K562 (cell line): Measurements from ENCODE around the gene DNAJB2. TPM values are rescaled to one million over a fixed set of nuclear protein-coding genes. Genes with fewer than 3 reads are reported as not detected.

Source experiments
- ARID1B ChIP-seq: fragments of 450-650 bp; IDR thresholded peaks from 2 replicates; pipeline ENCODE4 v1.6.1; 2016; ENCODE audit warnings: antibody characterized with exemption, mild to moderate bottlenecking, inconsistent platforms
- BCOR ChIP-seq: fragments of 450-650 bp; IDR thresholded peaks from 2 replicates; pipeline ENCODE4 v1.6.1; 2016
- DACH1 ChIP-seq: fragments of 450-650 bp; IDR thresholded peaks from 2 replicates; pipeline ENCODE4 v1.6.1; 2018; ENCODE audit not compliant: partially characterized antibody
- DDX20 ChIP-seq: fragments of 450-650 bp; IDR thresholded peaks from 2 replicates; pipeline ENCODE4 v1.6.1; 2016; ENCODE audit warnings: missing genetic modification characterization, low read depth, mild to moderate bottlenecking, missing compliant biosample characterization, moderate library complexity
- EWSR1 ChIP-seq: fragments of 450-650 bp; IDR thresholded peaks from 2 replicates; pipeline ENCODE4 v1.6.1; 2018; ENCODE audit warnings: borderline replicate concordance, mild to moderate bottlenecking, low read depth, moderate library complexity; ENCODE audit not compliant: partially characterized antibody
- HBP1 ChIP-seq: fragments of 450-650 bp; formaldehyde crosslinking; IDR thresholded peaks from 2 replicates; pipeline ENCODE4 v1.4.0; 2022; ENCODE audit warnings: missing genetic modification characterization
- HCFC1 ChIP-seq: IDR thresholded peaks from 2 replicates; pipeline ENCODE4 v1.6.1; 2012; ENCODE audit warnings: low read depth, low read length, improper control_type of control experiment
- KDM1A ChIP-seq, 2 experiments: fragments of 450-650 bp; IDR thresholded peaks; 2 replicates each; pipeline ENCODE4 v1.6.1; 2016; ENCODE audit warnings: mild to moderate bottlenecking in 2 of 2
- MBD1 ChIP-seq: fragments of 250-450 bp; sonication (Bioruptor Pico); IDR thresholded peaks from 2 replicates; pipeline ENCODE4 v1.8.0; 2022; ENCODE audit warnings: inconsistent platforms
- NFYB ChIP-seq: IDR thresholded peaks from 2 replicates; pipeline ENCODE4 v1.6.1; 2011; ENCODE audit warnings: mild to moderate bottlenecking, moderate library complexity; ENCODE audit not compliant: insufficient read length; ENCODE audit errors: extremely low read depth
- POLR2AphosphoS5 ChIP-seq: IDR thresholded peaks from 2 replicates; pipeline ENCODE4 v1.6.1; 2011; ENCODE audit warnings: mild to moderate bottlenecking, low read depth, low read length, moderate library complexity; ENCODE audit not compliant: control insufficient read depth, insufficient read depth
- SRSF9 ChIP-seq: fragments of 200-400 bp; formaldehyde crosslinking; IDR thresholded peaks from 2 replicates; pipeline ENCODE4 v1.6.1; 2017; ENCODE audit warnings: low read depth, low read length, borderline replicate concordance
- STAT5B ChIP-seq: fragments of 250-450 bp; sonication (Bioruptor Pico); IDR thresholded peaks from 2 replicates; pipeline ENCODE4 v1.8.0; 2021; ENCODE audit warnings: mild to moderate bottlenecking, inconsistent platforms
- TAF15 ChIP-seq: fragments of 200-400 bp; formaldehyde crosslinking; IDR thresholded peaks from 2 replicates; pipeline ENCODE4 v1.6.1; 2017; ENCODE audit warnings: mild to moderate bottlenecking, low read depth, low read length, moderate library complexity
- TBL1XR1 ChIP-seq, 2 experiments: IDR thresholded peaks; 2 replicates each; pipeline ENCODE4 v1.6.1; 2012; ENCODE audit warnings: improper control_type of control experiment in 2 of 2, low read length in 2 of 2, mild to moderate bottlenecking in 1 of 2
- ZFP36 ChIP-seq: fragments of 150-350 bp; IDR thresholded peaks from 2 replicates; pipeline ENCODE4 v1.6.1; 2018; ENCODE audit warnings: low read length, low read depth; ENCODE audit not compliant: partially characterized antibody
- ZNF197 ChIP-seq: fragments of 200-800 bp; sonication (Bioruptor generic); IDR thresholded peaks from 2 replicates; pipeline ENCODE4 v1.6.1; 2016; ENCODE audit warnings: low read depth, missing genetic modification characterization, missing compliant biosample characterization
- ZNF253 ChIP-seq: fragments of 250-450 bp; sonication (Bioruptor Pico); conservative IDR thresholded peaks from 2 replicates; pipeline ENCODE4 v1.6.1; 2021; ENCODE audit warnings: mild to moderate bottlenecking
- ZNF316 ChIP-seq: fragments of 450-650 bp; IDR thresholded peaks from 2 replicates; pipeline ENCODE4 v1.6.1; 2016
- polyA plus RNA-seq, 8 experiments: library from polyadenylated mRNA; depleted of rRNA in 4 of 8; stranded (reverse) in 5 of 8; unstranded in 3 of 8; fragments of >200 nt; fragmentation: Nextera tagmentation in 2 of 8; fragmentation: Illumina TruSeq in 1 of 8; extraction: Ambion mirVana in 2 of 8; extraction: Trizol in 1 of 8; gene quantifications; 2 replicates each; pipeline versions ENCODE4 v1.2.1 to v1.2.3, GENCODE V29; 2011 to 2014; ENCODE audit warnings: inconsistent platforms in 1 of 8, missing spikeins in 1 of 8
- total RNA-seq, 7 experiments: library from RNA; depleted of rRNA in 6 of 7; stranded (reverse); fragments of >200 nt in 6 of 7; fragmentation: Illumina TruSeq in 2 of 7; extraction: Trizol in 2 of 7; gene quantifications; 2 replicates each; pipeline versions ENCODE4 v1.2.1 to v1.2.3, GENCODE V29; 2011 to 2021; ENCODE audit warnings: low replicate concordance in 1 of 7
- TF ChIP-seq, protein P1 (sequence below): fragments of 250-450 bp; sonication (Bioruptor Pico); IDR thresholded peaks from 2 replicates; pipeline ENCODE4 v1.5.0; 2020; ENCODE audit warnings: mild to moderate bottlenecking, borderline replicate concordance
- TF ChIP-seq, protein P2 (sequence below): fragments of 450-650 bp; conservative IDR thresholded peaks from 2 replicates; pipeline ENCODE4 v1.6.1; 2016; ENCODE audit warnings: missing genetic modification characterization, low read depth, mild to moderate bottlenecking, control low read depth, missing compliant biosample characterization
- TF ChIP-seq, protein P3 (sequence below): fragments of 450-650 bp; formaldehyde crosslinking; conservative IDR thresholded peaks from 2 replicates; pipeline ENCODE4 v1.4.0; 2022; ENCODE audit warnings: mild to moderate bottlenecking, missing genetic modification characterization

The DNAJB2 gene
- total and polyA plus RNA-seq, 9 of the 15 experiments (the other 6 are each of a cell fraction or from before 2014, with no cell fraction given): 0.08 to 3.0 (median 2.2) TPM; not detected in 1

DNA sequence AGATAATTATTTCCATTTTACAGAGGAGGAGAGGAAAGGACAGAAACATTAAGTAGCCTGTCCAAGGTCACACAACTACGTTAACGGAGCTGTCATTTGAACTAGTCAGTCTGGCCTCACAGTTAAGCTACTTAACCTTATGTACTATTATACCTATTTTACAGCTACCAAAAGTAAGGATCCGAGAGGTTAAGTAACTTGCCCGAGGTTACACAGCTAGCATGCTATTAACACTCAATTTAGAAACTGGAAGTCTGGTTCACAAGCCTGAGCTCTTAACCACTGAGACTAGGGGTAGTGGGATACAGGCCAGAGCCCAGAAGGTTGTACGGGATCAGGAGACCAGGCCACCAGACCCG, 34.4 kb upstream of the DNAJB2 start (continued):
- TF ChIP-seq, protein P1, sequence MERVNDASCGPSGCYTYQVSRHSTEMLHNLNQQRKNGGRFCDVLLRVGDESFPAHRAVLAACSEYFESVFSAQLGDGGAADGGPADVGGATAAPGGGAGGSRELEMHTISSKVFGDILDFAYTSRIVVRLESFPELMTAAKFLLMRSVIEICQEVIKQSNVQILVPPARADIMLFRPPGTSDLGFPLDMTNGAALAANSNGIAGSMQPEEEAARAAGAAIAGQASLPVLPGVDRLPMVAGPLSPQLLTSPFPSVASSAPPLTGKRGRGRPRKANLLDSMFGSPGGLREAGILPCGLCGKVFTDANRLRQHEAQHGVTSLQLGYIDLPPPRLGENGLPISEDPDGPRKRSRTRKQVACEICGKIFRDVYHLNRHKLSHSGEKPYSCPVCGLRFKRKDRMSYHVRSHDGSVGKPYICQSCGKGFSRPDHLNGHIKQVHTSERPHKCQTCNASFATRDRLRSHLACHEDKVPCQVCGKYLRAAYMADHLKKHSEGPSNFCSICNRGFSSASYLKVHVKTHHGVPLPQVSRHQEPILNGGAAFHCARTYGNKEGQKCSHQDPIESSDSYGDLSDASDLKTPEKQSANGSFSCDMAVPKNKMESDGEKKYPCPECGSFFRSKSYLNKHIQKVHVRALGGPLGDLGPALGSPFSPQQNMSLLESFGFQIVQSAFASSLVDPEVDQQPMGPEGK (CRISPR knock-in tag): no peak
- TF ChIP-seq ZNF253 (CRISPR knock-in tag): no peak
- no peak for TF ChIP-seq ARID1B
- TF ChIP-seq HBP1 (CRISPR knock-in tag): no peak
- TF ChIP-seq TBL1XR1 (IDR thresholded peaks at IDR 0.05; ENCODE audit: low read length in 2 of 2): no peak
- TF ChIP-seq ZNF197: no peak
- no peak for TF ChIP-seq MBD1 (CRISPR knock-in tag)
- TF ChIP-seq, protein P2, sequence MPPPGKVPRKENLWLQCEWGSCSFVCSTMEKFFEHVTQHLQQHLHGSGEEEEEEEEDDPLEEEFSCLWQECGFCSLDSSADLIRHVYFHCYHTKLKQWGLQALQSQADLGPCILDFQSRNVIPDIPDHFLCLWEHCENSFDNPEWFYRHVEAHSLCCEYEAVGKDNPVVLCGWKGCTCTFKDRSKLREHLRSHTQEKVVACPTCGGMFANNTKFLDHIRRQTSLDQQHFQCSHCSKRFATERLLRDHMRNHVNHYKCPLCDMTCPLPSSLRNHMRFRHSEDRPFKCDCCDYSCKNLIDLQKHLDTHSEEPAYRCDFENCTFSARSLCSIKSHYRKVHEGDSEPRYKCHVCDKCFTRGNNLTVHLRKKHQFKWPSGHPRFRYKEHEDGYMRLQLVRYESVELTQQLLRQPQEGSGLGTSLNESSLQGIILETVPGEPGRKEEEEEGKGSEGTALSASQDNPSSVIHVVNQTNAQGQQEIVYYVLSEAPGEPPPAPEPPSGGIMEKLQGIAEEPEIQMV (tag): no peak
- no peak for TF ChIP-seq EWSR1
- TF ChIP-seq DACH1: no peak
- TF ChIP-seq POLR2AphosphoS5: no peak
- TF ChIP-seq BCOR: peak; percentile 66; the same call in 1 of the 2 replicates
- no peak for TF ChIP-seq NFYB
- TF ChIP-seq TAF15: no peak
- TF ChIP-seq, protein P3, sequence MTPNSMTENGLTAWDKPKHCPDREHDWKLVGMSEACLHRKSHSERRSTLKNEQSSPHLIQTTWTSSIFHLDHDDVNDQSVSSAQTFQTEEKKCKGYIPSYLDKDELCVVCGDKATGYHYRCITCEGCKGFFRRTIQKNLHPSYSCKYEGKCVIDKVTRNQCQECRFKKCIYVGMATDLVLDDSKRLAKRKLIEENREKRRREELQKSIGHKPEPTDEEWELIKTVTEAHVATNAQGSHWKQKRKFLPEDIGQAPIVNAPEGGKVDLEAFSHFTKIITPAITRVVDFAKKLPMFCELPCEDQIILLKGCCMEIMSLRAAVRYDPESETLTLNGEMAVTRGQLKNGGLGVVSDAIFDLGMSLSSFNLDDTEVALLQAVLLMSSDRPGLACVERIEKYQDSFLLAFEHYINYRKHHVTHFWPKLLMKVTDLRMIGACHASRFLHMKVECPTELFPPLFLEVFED (CRISPR knock-in tag): no peak
- peak; percentile 29 to 51; a peak in 2 of 4 replicates for TF ChIP-seq KDM1A (IDR thresholded peaks at IDR 0.05)
- TF ChIP-seq ZNF316: no peak
- TF ChIP-seq STAT5B (CRISPR knock-in tag): no peak
- no peak for TF ChIP-seq HCFC1
- no peak for TF ChIP-seq SRSF9
- no peak for TF ChIP-seq DDX20 (tag)
- TF ChIP-seq ZFP36: peak; percentile 70
